HG03354 (cell line): ENCODE data around the gene BOD1L1.

ENCODE experiments used
- ATAC-seq: cut with Tn5 transposase; IDR thresholded peaks from one replicate; pipeline ENCODE4 v1.9.1; 2021; ENCODE audit warnings: mild to moderate bottlenecking; ENCODE audit not compliant: unreplicated experiment, poor library complexity, severe bottlenecking

Gene BOD1L1

GRCh38 chr4:13541720-13542576 lies 85.6 kb downstream of the BOD1L1 start:
- ATAC-seq: peak; percentile 29

- ATAC-seq: no peak
These were observed 86.3 kb downstream of the BOD1L1 start for GRCh38 chr4:13541176-13541604.

- ATAC-seq: no peak
These were observed 86.9 kb downstream of the BOD1L1 start for GRCh38 chr4:13540446-13541175.

GRCh38 chr4:13539619-13540445 lies 87.7 kb downstream of the BOD1L1 start:
- ATAC-seq: no peak

- no peak for ATAC-seq
These were observed 88.4 kb downstream of the BOD1L1 start for GRCh38 chr4:13539047-13539618.

- ATAC-seq: no peak
These were observed 89.0 kb downstream of the BOD1L1 start for GRCh38 chr4:13538427-13538973.

GRCh38 chr4:13537832-13538177 lies 89.7 kb downstream of the BOD1L1 start:
- no peak for ATAC-seq

GRCh38 chr4:13537011-13537831 lies 90.3 kb downstream of the BOD1L1 start:
- ATAC-seq: no peak

- ATAC-seq: no peak
These were observed 90.9 kb downstream of the BOD1L1 start for GRCh38 chr4:13536607-13537006.

GRCh38 chr4:13535708-13536361 lies 91.7 kb downstream of the BOD1L1 start:
- ATAC-seq: no peak

GRCh38 chr4:13535118-13535517 lies 92.4 kb downstream of the BOD1L1 start:
- no peak for ATAC-seq

- no peak for ATAC-seq
These were observed 93.0 kb downstream of the BOD1L1 start for GRCh38 chr4:13534344-13535063.

- no peak for ATAC-seq
These were observed 93.7 kb downstream of the BOD1L1 start for GRCh38 chr4:13533670-13534343.

GRCh38 chr4:13531625-13531998 lies 95.9 kb downstream of the BOD1L1 start:
- ATAC-seq: no peak

GRCh38 chr4:13530823-13531624 lies 96.5 kb downstream of the BOD1L1 start:
- no peak for ATAC-seq

GRCh38 chr4:13529128-13529919 lies 98.2 kb downstream of the BOD1L1 start:
- no peak for ATAC-seq
